ENCODE results near the gene CCND1. TPM values are rescaled to one million over a fixed set of nuclear protein-coding genes. Genes with fewer than 3 reads are reported as not detected.

The CCND1 gene
- total and polyA plus RNA-seq, 4 experiments from 2014 or later = 1.00 to 1.8 (median 1.6) TPM

- Mint-ChIP-seq H3K9me3 (no peaks in the 10 kb centered on the region), H3K4me1 (peaks cover 14 to 38% (median 26%) of the 10 kb centered on the region in 4 donors), H3K36me3 (peaks cover 28 to 49% of the 10 kb centered on the region in 2 donors), H3K27ac (peak overlapping the region in 1 of 7 donors; percentile 46), H3K4me3 (no peak overlapping the region), H3K27me3 (no peaks in the 10 kb centered on the region)
- H3K27me3 ChIP-seq (ENCODE audit: insufficient read depth, low read length) = no peaks in the 10 kb centered on the region
- no peak overlapping the region for H3K27ac ChIP-seq (ENCODE audit: low read depth, low read length)
- peaks cover 36% of the 10 kb centered on the region for H3K36me3 ChIP-seq (ENCODE audit: insufficient read depth, low read length)
- peaks cover 34% of the 10 kb centered on the region for H3K4me1 ChIP-seq (ENCODE audit: insufficient read depth, low read length)
- intact Hi-C loops (cut with micrococcal nuclease) = no loop called here
- H3K4me3 ChIP-seq (ENCODE audit: low read length in 2 of 2) = no peak overlapping the region
- H3K9me3 ChIP-seq (ENCODE audit: control insufficient read depth in 1 of 2, low read length in 2 of 2) = no peaks in the 10 kb centered on the region
- ChIA-PET POLR2A (ENCODE audit: partially characterized antibody) (no interaction called here), CTCF (ENCODE audit: partially characterized antibody) (interaction anchor here (0.9 to 4.0 kb wide), 8 partner anchors 9 to 621 kb away, joined by 3 to 10 read pairs (median 6); partner anchors contain the start of gene TPCN2)
- DNase-seq = no peak
These were observed 28.5 kb downstream of the CCND1 start for GRCh38 chr11:69669486-69669885.

DNA sequence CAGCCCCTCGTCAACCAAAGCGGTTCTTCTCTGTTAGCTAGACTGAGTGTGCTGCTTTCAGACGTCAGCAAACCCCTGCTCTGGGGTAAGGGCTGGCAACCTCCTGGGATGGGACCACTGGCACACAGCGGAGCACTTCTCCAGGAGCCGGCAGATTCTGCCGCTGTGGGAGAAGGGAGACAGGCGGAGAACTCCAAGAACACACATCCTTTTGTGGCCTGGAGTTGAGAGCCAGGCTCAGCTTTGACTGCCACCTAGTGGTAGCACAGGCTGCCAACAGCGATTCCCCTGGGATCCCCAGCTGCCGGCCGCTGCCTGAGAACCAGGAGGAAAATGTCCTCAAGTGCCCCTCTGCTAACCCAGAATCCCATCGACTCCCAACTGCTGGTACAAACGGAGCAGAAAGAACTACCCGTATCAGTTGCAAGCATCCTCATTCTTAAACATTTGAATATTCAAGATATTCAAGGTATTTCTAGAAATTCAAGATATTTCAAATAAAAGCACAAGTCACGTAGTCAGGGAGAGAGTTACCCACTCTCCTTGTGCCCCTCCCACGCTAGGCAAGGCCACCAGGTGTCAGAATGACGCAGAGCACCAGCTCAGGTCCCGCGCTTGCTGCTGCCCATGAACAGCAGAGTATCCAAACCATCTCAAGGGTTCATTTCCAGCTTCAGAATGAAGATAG is 29.3 kb downstream of the CCND1 start:
- Histone ChIP-seq H3K4me3 (ENCODE audit: low read length in 2 of 2) (no peak overlapping the region), H3K36me3 (ENCODE audit: insufficient read depth, low read length) (peaks cover 29% of the 10 kb centered on the region), H3K27me3 (ENCODE audit: insufficient read depth, low read length) (no peaks in the 10 kb centered on the region), H3K4me1 (ENCODE audit: insufficient read depth, low read length) (peaks cover 37% of the 10 kb centered on the region), H3K9me3 (ENCODE audit: control insufficient read depth in 1 of 2, low read length in 2 of 2) (no peaks in the 10 kb centered on the region), H3K27ac (ENCODE audit: low read depth, low read length) (no peak overlapping the region)
- Mint-ChIP-seq H3K4me3 (no peak overlapping the region), H3K27me3 (peaks cover 0 to under 1% of the 10 kb centered on the region in 2 donors), H3K4me1 (peaks cover 14 to 42% (median 31%) of the 10 kb centered on the region in 4 donors), H3K27ac (peak overlapping the region in 6 of 7 donors; percentile 0 to 70 (median 54)), H3K9me3 (no peaks in the 10 kb centered on the region), H3K36me3 (peaks cover 23 to 44% of the 10 kb centered on the region in 2 donors)
- DNase-seq = peak; percentile 40 to 54 (median 52)
- POLR2A ChIA-PET (ENCODE audit: partially characterized antibody) = no interaction called here
- CTCF ChIA-PET (ENCODE audit: partially characterized antibody) = interaction anchor here (0.9 to 4.0 kb wide), 15 partner anchors 8 to 626 kb away, joined by 3 to 10 read pairs (median 5); partner anchors contain the start of gene TPCN2
- intact Hi-C loops (cut with micrococcal nuclease) = loop anchor here (1.0 to 2.0 kb wide), 2 partner anchors 28 to 569 kb away; no protein-coding TSS in a partner anchor

DNA sequence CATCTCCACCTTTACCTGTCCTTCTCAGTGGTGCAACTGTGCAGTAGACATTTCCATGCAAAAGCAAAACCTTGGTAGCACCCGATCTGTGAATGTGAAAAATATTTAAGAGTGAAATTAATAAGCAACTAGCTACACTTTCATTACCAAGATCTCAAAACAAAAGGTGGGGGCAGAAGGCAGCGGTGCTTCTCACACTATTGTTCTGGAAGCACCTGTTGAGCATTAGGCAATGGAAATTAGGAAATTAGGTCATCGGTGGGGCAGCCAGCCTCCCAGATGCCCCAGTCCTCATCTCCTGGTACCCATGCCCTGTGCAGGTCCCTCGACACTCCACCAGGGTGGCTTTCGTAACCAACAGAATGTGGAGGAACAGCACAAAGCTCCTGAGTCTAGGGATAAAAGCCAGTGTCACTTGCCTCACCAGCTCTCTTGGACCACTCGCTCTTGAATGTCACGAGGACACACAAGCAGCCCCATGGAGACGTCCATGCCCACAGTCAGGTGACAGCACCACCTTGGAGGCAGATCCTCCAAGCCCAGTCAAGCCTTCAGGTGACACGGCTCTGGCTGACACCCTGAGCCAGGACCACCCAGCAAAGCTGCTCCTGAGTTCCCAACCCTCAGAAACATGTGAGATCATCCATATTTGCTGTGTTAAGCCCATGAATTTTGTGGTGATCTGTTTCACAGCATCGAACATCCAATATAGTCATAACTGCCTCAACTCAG is 30.9 kb downstream of the CCND1 start:
- H3K4me3 Mint-ChIP-seq = peak overlapping the region in 2 of 8 donors; percentile 50 to 59
- POLR2A ChIA-PET (ENCODE audit: partially characterized antibody) = no interaction called here
- H3K36me3 ChIP-seq (ENCODE audit: insufficient read depth, low read length) = peaks cover 29% of the 10 kb centered on the region

GRCh38 chr11:69674267-69674885 is 33.4 kb downstream of the CCND1 start:
- H3K27me3 Mint-ChIP-seq = peaks cover 0 to 2% of the 10 kb centered on the region in 2 donors
- peaks cover 14 to 43% (median 33%) of the 10 kb centered on the region in 4 donors for H3K4me1 Mint-ChIP-seq
- H3K4me1 ChIP-seq (ENCODE audit: insufficient read depth, low read length) = peaks cover 42% of the 10 kb centered on the region
- H3K27ac Mint-ChIP-seq = peak overlapping the region; percentile 69 to 97 (median 89)
- peaks cover 6 to 26% of the 10 kb centered on the region in 2 donors for H3K36me3 Mint-ChIP-seq
- ChIA-PET CTCF (ENCODE audit: partially characterized antibody) (no interaction called here), POLR2A (ENCODE audit: partially characterized antibody) (interaction anchor here (0.7 to 1.9 kb wide), 6 partner anchors 15 to 832 kb away, joined by 3 to 8 read pairs (median 5); partner anchors contain the start of gene TPCN2)
- H3K4me3 Mint-ChIP-seq = peak overlapping the region; percentile 91 to 97 (median 94)
- intact Hi-C loops (cut with micrococcal nuclease) = no loop called here
- no peaks in the 10 kb centered on the region for H3K9me3 Mint-ChIP-seq
- H3K27me3 ChIP-seq (ENCODE audit: insufficient read depth, low read length) = no peaks in the 10 kb centered on the region
- H3K4me3 ChIP-seq (ENCODE audit: low read length in 2 of 2) = peak overlapping the region; percentile 59 to 94
- peak in 2 of 5 donors; percentile 1 to 47 for DNase-seq
- peaks cover 21% of the 10 kb centered on the region for H3K36me3 ChIP-seq (ENCODE audit: insufficient read depth, low read length)
- peak overlapping the region; percentile 80 for H3K27ac ChIP-seq (ENCODE audit: low read depth, low read length)
- H3K9me3 ChIP-seq (ENCODE audit: control insufficient read depth in 1 of 2, low read length in 2 of 2) = no peaks in the 10 kb centered on the region

More for the DNA sequence above, 30.9 kb downstream of the CCND1 start:
- peaks cover 17 to 40% of the 10 kb centered on the region in 2 donors for H3K36me3 Mint-ChIP-seq
- H3K4me1 Mint-ChIP-seq = peaks cover 15 to 47% (median 33%) of the 10 kb centered on the region in 4 donors
- intact Hi-C loops (cut with micrococcal nuclease) = loop anchor here (2.0 kb wide), 1 partner anchor 29 kb away; no protein-coding TSS in a partner anchor
- Histone ChIP-seq H3K4me3 (ENCODE audit: low read length in 2 of 2) (no peak overlapping the region), H3K4me1 (ENCODE audit: insufficient read depth, low read length) (peaks cover 42% of the 10 kb centered on the region), H3K27me3 (ENCODE audit: insufficient read depth, low read length) (no peaks in the 10 kb centered on the region), H3K9me3 (ENCODE audit: control insufficient read depth in 1 of 2, low read length in 2 of 2) (no peaks in the 10 kb centered on the region), H3K27ac (ENCODE audit: low read depth, low read length) (no peak overlapping the region)
- H3K9me3 Mint-ChIP-seq = no peaks in the 10 kb centered on the region
- DNase-seq = no peak
- CTCF ChIA-PET (ENCODE audit: partially characterized antibody) = interaction anchor here (1.0 to 4.0 kb wide), 3 partner anchors 10 to 569 kb away, joined by 5 to 10 read pairs (median 5); no protein-coding TSS in a partner anchor
- peak overlapping the region in 3 of 7 donors; percentile 43 to 53 (median 51) for H3K27ac Mint-ChIP-seq
- peaks cover 0 to 2% of the 10 kb centered on the region in 2 donors for H3K27me3 Mint-ChIP-seq

DNA sequence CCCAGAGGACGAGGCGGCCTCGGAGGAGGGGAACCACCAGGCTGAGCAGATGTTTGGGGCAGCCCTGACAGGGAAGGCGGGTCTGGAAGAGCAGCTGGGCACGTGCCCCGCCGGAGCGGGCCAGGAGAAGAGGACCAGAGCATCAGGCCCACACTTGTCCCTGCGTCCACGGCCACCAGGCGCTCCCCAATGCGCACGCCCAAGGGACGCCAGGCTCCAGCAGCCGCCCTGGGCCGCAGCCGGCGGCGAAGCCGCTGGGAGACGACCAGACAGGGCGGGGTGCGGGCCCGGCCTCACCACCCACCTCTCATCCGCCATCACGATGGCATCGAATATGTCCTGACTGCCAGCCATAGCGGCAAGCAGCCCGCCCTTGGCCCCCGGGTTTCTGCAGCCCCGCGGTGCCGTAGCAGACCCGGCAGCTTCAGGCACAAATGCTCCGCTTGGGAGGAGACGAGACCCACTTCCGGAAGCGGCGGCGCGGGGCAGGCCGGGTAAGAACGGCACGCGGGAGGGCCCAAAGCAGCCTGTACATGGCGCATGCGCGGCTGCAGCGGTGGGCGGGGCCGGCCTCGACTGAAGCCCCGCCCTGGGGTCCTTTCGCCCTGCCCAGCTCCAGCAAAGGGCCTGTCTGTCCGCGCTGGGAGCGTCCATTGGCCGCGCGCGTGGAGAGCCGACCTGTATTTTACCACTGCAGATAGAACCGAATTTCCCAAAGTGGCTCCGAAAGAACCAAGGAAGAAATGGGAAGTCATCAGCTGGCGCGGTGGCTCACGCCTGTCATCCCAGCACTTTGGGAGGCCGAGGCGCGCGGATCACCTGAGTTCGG is 34.1 kb downstream of the CCND1 start, which contains the start of gene LTO1:
Gene LTO1 (minus strand): TSS at position 468 of the 829 bp plus-strand sequence. CDS start 114 bp downstream, at position 354.
- Histone ChIP-seq H3K4me3 (ENCODE audit: low read length in 2 of 2) (peak within 1 kb of the TSS; percentile 59 to 94), H3K36me3 (ENCODE audit: insufficient read depth, low read length) (peaks cover 14% of the 10 kb centered on the region), H3K4me1 (ENCODE audit: insufficient read depth, low read length) (peaks cover 40% of the 10 kb centered on the region), H3K27ac (ENCODE audit: low read depth, low read length) (peak within 1 kb of the TSS; percentile 80), H3K9me3 (ENCODE audit: control insufficient read depth in 1 of 2, low read length in 2 of 2) (no peaks in the 10 kb centered on the region), H3K27me3 (ENCODE audit: insufficient read depth, low read length) (no peaks in the 10 kb centered on the region)
- intact Hi-C loops (cut with micrococcal nuclease) = loop anchor here (5.0 kb wide), 1 partner anchor 527 kb away; the partner anchor contains the start of gene FADD
- Mint-ChIP-seq H3K36me3 (peaks cover 6 to 22% of the 10 kb centered on the region in 2 donors), H3K9me3 (no peaks in the 10 kb centered on the region), H3K27ac (peak within 1 kb of the TSS; percentile 86 to 97 (median 94)), H3K4me1 (peaks cover 14 to 42% (median 31%) of the 10 kb centered on the region in 4 donors), H3K4me3 (peak within 1 kb of the TSS; percentile 91 to 97 (median 94)), H3K27me3 (peaks cover 0 to 2% of the 10 kb centered on the region in 2 donors)
- ChIA-PET POLR2A (ENCODE audit: partially characterized antibody) (interaction anchor here (0.7 to 1.9 kb wide), 8 partner anchors 16 to 1790 kb away, joined by 3 to 8 read pairs (median 4); partner anchors contain the start of genes IGHMBP2, MRPL21 and TPCN2), CTCF (ENCODE audit: partially characterized antibody) (interaction anchor here (0.7 to 1.2 kb wide), 2 partner anchors 382 to 521 kb away, joined by 3 read pairs; no protein-coding TSS in a partner anchor)
- DNase-seq = peak; percentile 92 to 94 (median 92)

- Mint-ChIP-seq H3K4me1 (peaks cover 7 to 25% (median 19%) of the 10 kb centered on the region in 4 donors), H3K27ac (no peak overlapping the region), H3K4me3 (no peak overlapping the region), H3K27me3 (peaks cover 0 to 2% of the 10 kb centered on the region in 2 donors), H3K36me3 (peaks cover 0 to 6% of the 10 kb centered on the region in 2 donors), H3K9me3 (no peaks in the 10 kb centered on the region)
- Histone ChIP-seq H3K4me1 (ENCODE audit: insufficient read depth, low read length) (peaks cover 26% of the 10 kb centered on the region), H3K36me3 (ENCODE audit: insufficient read depth, low read length) (no peaks in the 10 kb centered on the region), H3K27me3 (ENCODE audit: insufficient read depth, low read length) (no peaks in the 10 kb centered on the region), H3K9me3 (ENCODE audit: control insufficient read depth in 1 of 2, low read length in 2 of 2) (no peaks in the 10 kb centered on the region), H3K4me3 (ENCODE audit: low read length in 2 of 2) (no peak overlapping the region), H3K27ac (ENCODE audit: low read depth, low read length) (no peak overlapping the region)
- intact Hi-C loops (cut with micrococcal nuclease) = loop anchor here (5.0 kb wide), 1 partner anchor 525 kb away; the partner anchor contains the start of gene FADD
- ChIA-PET CTCF (ENCODE audit: partially characterized antibody) (interaction anchor here (1.1 kb wide), 1 partner anchor 521 kb away, joined by 8 read pairs; no protein-coding TSS in a partner anchor), POLR2A (ENCODE audit: partially characterized antibody) (no interaction called here)
- DNase-seq = no peak
These were observed 36.8 kb downstream of the CCND1 start for GRCh38 chr11:69677749-69678148.

Data from CD4-positive, alpha-beta memory T cell (primary cell).